ENCODE results near the gene RIPOR3. TPM values are rescaled to one million over a fixed set of nuclear protein-coding genes. Genes with fewer than 3 reads are reported as not detected.

Gene RIPOR3
- total RNA-seq, 2 experiments from 2014 or later: 0.53 TPM; not detected in 1

DNA sequence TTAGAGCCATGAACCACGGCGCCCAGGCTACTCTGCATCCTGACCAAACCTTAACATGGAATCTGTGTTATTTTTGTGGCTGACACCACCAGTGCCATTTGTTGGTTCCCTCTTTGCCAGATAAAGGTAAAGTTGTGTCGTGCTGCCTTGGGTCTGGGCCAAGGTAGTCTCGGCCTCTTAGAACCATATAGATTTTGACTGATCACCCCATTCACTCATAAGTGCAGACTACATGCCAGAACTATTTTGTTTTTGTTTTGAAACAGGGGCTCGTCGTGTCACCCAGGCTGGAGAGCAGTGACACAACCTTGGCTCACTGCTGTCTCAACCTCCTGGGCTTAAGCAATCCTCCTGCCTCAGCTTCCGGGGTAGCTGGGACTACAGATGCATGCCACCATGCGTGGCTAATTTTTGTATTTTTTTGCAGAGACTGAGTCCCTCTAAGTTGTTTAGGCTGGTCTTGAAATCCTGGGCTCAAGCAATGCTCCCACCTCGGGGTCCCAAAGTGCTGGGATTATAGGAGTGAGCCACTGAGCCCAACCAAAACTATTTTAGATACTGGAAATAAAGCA is 19.2 kb upstream of the RIPOR3 start:
- no peaks in the 10 kb centered on the region for H3K9me3 ChIP-seq (ENCODE audit: low read length)
- H3K4me1 ChIP-seq (ENCODE audit: insufficient read depth, low read length, poor library complexity, severe bottlenecking): no peaks in the 10 kb centered on the region
- H3K4me3 ChIP-seq (ENCODE audit: low read depth, low read length, poor library complexity, severe bottlenecking): no peak overlapping the region
- DNase-seq (ENCODE audit: low spot score): no peak
- H3K36me3 ChIP-seq (ENCODE audit: insufficient read depth, low read length): no peaks in the 10 kb centered on the region
- POLR2A ChIA-PET: no interaction called here
- no peak overlapping the region for H3K4me2 ChIP-seq (ENCODE audit: low read length)
- TF ChIP-seq, protein P1, sequence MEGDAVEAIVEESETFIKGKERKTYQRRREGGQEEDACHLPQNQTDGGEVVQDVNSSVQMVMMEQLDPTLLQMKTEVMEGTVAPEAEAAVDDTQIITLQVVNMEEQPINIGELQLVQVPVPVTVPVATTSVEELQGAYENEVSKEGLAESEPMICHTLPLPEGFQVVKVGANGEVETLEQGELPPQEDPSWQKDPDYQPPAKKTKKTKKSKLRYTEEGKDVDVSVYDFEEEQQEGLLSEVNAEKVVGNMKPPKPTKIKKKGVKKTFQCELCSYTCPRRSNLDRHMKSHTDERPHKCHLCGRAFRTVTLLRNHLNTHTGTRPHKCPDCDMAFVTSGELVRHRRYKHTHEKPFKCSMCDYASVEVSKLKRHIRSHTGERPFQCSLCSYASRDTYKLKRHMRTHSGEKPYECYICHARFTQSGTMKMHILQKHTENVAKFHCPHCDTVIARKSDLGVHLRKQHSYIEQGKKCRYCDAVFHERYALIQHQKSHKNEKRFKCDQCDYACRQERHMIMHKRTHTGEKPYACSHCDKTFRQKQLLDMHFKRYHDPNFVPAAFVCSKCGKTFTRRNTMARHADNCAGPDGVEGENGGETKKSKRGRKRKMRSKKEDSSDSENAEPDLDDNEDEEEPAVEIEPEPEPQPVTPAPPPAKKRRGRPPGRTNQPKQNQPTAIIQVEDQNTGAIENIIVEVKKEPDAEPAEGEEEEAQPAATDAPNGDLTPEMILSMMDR (conservative IDR thresholded peaks at IDR 0.05; ENCODE audit: low read length): no peak
- TF ChIP-seq EZH2phosphoT487 (IDR thresholded peaks at IDR 0.05; ENCODE audit: borderline replicate concordance, low read depth, low read length): no peak
- no TSS peak for BruUV-seq (replicated peaks)
- H4K20me1 ChIP-seq (ENCODE audit: insufficient read depth, low read length): no peaks in the 10 kb centered on the region
- CTCF ChIA-PET (ENCODE audit: unreplicated experiment): no interaction called here
- H2AFZ ChIP-seq (ENCODE audit: low read length): no peak overlapping the region
- no peaks in the 10 kb centered on the region for H3K79me2 ChIP-seq (ENCODE audit: insufficient read depth, low read depth, low read length)
- intact Hi-C loops (cut with micrococcal nuclease; ENCODE audit: unreplicated experiment): no loop called here
- no peak overlapping the region for H3K27ac ChIP-seq (ENCODE audit: low read depth, low read length, poor library complexity, severe bottlenecking)
- no peaks in the 10 kb centered on the region for H3K9me2 ChIP-seq (ENCODE audit: insufficient read depth, low read length)

DNA sequence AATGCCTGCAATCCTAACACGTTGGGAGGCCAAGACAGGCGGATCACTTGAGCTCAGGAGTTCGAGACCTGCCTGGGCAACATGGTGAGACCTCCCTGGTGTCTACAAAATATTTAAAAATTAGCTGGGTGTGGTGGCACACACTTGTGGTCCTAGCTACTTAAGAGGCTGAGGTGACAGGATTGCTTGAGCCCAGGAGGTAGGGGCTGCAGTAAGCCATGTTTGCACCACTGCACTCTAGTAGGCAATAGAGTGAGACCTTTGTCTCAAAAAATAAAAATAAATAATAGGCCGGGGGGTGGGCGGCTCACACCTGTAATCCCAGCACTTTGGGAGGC is 18.3 kb upstream of the RIPOR3 start:
- no peak for DNase-seq (ENCODE audit: low spot score)
- ChIA-PET CTCF (ENCODE audit: unreplicated experiment) (no interaction called here), POLR2A (interaction anchor here (0.7 kb wide), 1 partner anchor 98 kb away, joined by 3 read pairs; no protein-coding TSS in a partner anchor)
- no peaks in the 10 kb centered on the region for H4K20me1 ChIP-seq (ENCODE audit: insufficient read depth, low read length)
- H3K36me3 ChIP-seq (ENCODE audit: insufficient read depth, low read length): no peaks in the 10 kb centered on the region
- no peak overlapping the region for H3K27ac ChIP-seq (ENCODE audit: low read depth, low read length, poor library complexity, severe bottlenecking)
- no peaks in the 10 kb centered on the region for H3K79me2 ChIP-seq (ENCODE audit: insufficient read depth, low read depth, low read length)
- H2AFZ ChIP-seq (ENCODE audit: low read length): no peak overlapping the region
- no peaks in the 10 kb centered on the region for H3K9me2 ChIP-seq (ENCODE audit: insufficient read depth, low read length)
- no peak for TF ChIP-seq EZH2phosphoT487 (IDR thresholded peaks at IDR 0.05; ENCODE audit: borderline replicate concordance, low read depth, low read length)
- TF ChIP-seq, protein P1 (conservative IDR thresholded peaks at IDR 0.05; ENCODE audit: low read length): no peak
- no peaks in the 10 kb centered on the region for H3K4me1 ChIP-seq (ENCODE audit: insufficient read depth, low read length, poor library complexity, severe bottlenecking)
- H3K4me3 ChIP-seq (ENCODE audit: low read depth, low read length, poor library complexity, severe bottlenecking): no peak overlapping the region
- no peaks in the 10 kb centered on the region for H3K9me3 ChIP-seq (ENCODE audit: low read length)
- BruUV-seq (replicated peaks): no TSS peak
- H3K4me2 ChIP-seq (ENCODE audit: low read length): no peak overlapping the region
- intact Hi-C loops (cut with micrococcal nuclease; ENCODE audit: unreplicated experiment): no loop called here

DNA sequence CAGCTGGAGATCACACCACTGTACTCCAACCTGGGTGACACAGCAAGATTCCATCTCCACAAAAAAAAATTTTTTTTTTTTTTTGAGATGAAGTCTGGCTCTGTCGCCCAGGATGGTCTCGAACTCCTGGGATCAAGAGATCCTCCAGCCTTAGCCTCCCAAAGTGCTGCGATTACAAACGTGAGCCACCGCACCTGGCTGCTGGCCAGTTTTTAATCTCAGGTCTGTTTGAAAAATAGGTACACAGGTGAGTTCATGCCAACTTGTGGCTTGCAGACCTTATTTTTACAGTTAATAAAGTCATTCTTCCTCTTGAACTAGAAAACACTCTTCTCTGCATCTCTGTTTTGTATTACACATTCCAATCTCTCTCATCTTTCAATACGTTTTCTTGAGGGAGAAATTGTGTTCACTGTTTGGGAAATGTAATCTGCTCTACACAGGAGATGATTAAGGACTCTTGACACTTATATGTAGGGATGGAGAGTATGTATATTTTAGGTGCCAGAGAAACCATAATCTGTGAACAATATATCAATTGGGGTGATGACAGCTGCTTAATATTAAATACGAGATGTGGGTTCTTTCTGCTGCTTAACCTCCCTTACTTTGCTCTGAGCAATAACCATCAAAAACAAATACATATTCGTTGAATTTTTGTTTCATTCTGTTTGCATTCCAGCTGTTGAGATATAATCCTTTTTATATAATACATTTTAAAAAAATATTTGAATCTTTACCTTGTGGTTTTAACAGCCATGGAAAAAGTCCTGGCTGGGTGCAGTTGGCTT is 17.7 kb upstream of the RIPOR3 start:
- intact Hi-C loops (cut with micrococcal nuclease; ENCODE audit: unreplicated experiment): no loop called here
- DNase-seq (ENCODE audit: low spot score): no peak
- H3K9me3 ChIP-seq (ENCODE audit: low read length): no peaks in the 10 kb centered on the region
- H3K79me2 ChIP-seq (ENCODE audit: insufficient read depth, low read depth, low read length): no peaks in the 10 kb centered on the region
- POLR2A ChIA-PET: interaction anchor here (0.7 kb wide), 1 partner anchor 98 kb away, joined by 3 read pairs; no protein-coding TSS in a partner anchor
- no TSS peak for BruUV-seq (replicated peaks)
- H3K27ac ChIP-seq (ENCODE audit: low read depth, low read length, poor library complexity, severe bottlenecking): no peak overlapping the region
- TF ChIP-seq, protein P1 (conservative IDR thresholded peaks at IDR 0.05; ENCODE audit: low read length): no peak
- TF ChIP-seq EZH2phosphoT487 (IDR thresholded peaks at IDR 0.05; ENCODE audit: borderline replicate concordance, low read depth, low read length): no peak
- H3K4me2 ChIP-seq (ENCODE audit: low read length): no peak overlapping the region
- H3K4me3 ChIP-seq (ENCODE audit: low read depth, low read length, poor library complexity, severe bottlenecking): no peak overlapping the region
- H3K4me1 ChIP-seq (ENCODE audit: insufficient read depth, low read length, poor library complexity, severe bottlenecking): no peaks in the 10 kb centered on the region
- H3K9me2 ChIP-seq (ENCODE audit: insufficient read depth, low read length): no peaks in the 10 kb centered on the region
- no peaks in the 10 kb centered on the region for H4K20me1 ChIP-seq (ENCODE audit: insufficient read depth, low read length)
- no peak overlapping the region for H2AFZ ChIP-seq (ENCODE audit: low read length)
- no peaks in the 10 kb centered on the region for H3K36me3 ChIP-seq (ENCODE audit: insufficient read depth, low read length)
- CTCF ChIA-PET (ENCODE audit: unreplicated experiment): no interaction called here

Measured in OCI-LY7 (cell line).